GM12878 (cell line): ENCODE data around the gene TNFAIP1. TPM values are rescaled to one million over a fixed set of nuclear protein-coding genes. Genes with fewer than 3 reads are reported as not detected.

Source experiments
- ATAC-seq: fragments of 200-7000 bp; cut with Tn5 transposase; 3 replicates; pipeline ENCODE4 v1.9.1; 2020; ENCODE audit warnings: mild to moderate bottlenecking, moderate library complexity
- BruUV-seq: library from RNA; stranded (reverse); fragments of 400-500 nt; replicated peaks from 2 replicates; lab custom pipeline; 2021; lab: Mats Ljungman, UMichigan
- CTCF ChIA-PET: fragments of 300-600 bp; sonication (Branson Sonifier 250); formaldehyde crosslinking; extraction: SDS; loops from one replicate; lab custom pipeline; 2021; ENCODE audit warnings: inconsistent platforms; lab: Yijun Ruan, JAX
- POLR2A ChIA-PET: fragments of 350-600 bp; formaldehyde crosslinking; extraction: SDS; loops from one replicate; lab custom pipeline; 2021; ENCODE audit warnings: inconsistent platforms; lab: Charles Lee
- RAD21 ChIA-PET: fragments of 300-600 bp; sonication (Branson Sonifier 250); formaldehyde crosslinking; loops from one replicate; lab custom pipeline; 2023; ENCODE audit warnings: antibody characterized with exemption; ENCODE audit not compliant: unreplicated experiment; lab: Charles Lee
- SMC1A ChIA-PET: fragments of 300-600 bp; sonication (Branson Sonifier 250); formaldehyde crosslinking; loops from one replicate; lab custom pipeline; 2023; ENCODE audit not compliant: unreplicated experiment, uncharacterized antibody; lab: Charles Lee
- DNase-seq: peaks from one replicate; pipeline ENCODE4 v3.0.0-alpha.2; 2011; ENCODE audit warnings: low read depth, low spot score
- FAIRE-seq: peaks from 3 replicates; lab custom pipeline; 2011; peaks lifted over from hg19 to GRCh38; lab: Jason Lieb, UNC
- H2AFZ ChIP-seq: 2 replicates; pipeline ENCODE4 v1.6.0; 2011; ENCODE audit warnings: low read depth, low read length, control low read depth; ENCODE audit not compliant: control insufficient read depth
- H3K27ac ChIP-seq: 2 replicates; pipeline ENCODE4 v1.5.1; 2011; ENCODE audit warnings: control low read depth; ENCODE audit not compliant: control insufficient read depth, insufficient read depth
- H3K27me3 ChIP-seq, 2 experiments: replicated peaks in 1 of 2; 2 replicates each; pipeline versions ENCODE4 v1.6.0 to v1.6.1; 2011; ENCODE audit warnings: low read length in 1 of 2; ENCODE audit not compliant: control insufficient read depth in 2 of 2, insufficient read depth in 2 of 2
- H3K36me3 ChIP-seq, 2 experiments: 2 replicates each; pipeline ENCODE4 v1.5.1; 2011; ENCODE audit warnings: low read length in 1 of 2; ENCODE audit not compliant: control insufficient read depth in 2 of 2, insufficient read depth in 2 of 2
- H3K4me1 ChIP-seq: 2 replicates; pipeline ENCODE4 v1.6.1; 2011; ENCODE audit warnings: mild to moderate bottlenecking, low read length, moderate library complexity, mixed read lengths; ENCODE audit not compliant: control insufficient read depth, insufficient read depth
- H3K4me2 ChIP-seq: 2 replicates; pipeline ENCODE4 v1.6.0; 2011; ENCODE audit warnings: control low read depth; ENCODE audit not compliant: control insufficient read depth, insufficient read depth
- H3K4me3 ChIP-seq: fragments of 200-600 bp; sonication (generic); 2 replicates; pipeline ENCODE4 v1.5.1; 2016
- H3K79me2 ChIP-seq: 2 replicates; pipeline ENCODE4 v1.6.0; 2011; ENCODE audit warnings: low read length; ENCODE audit not compliant: control insufficient read depth, insufficient read depth
- H3K9ac ChIP-seq: 2 replicates; pipeline ENCODE4 v1.8.0; 2011; ENCODE audit warnings: low read length, control low read depth, mixed read lengths; ENCODE audit not compliant: control insufficient read depth, insufficient read depth
- H3K9me3 ChIP-seq: replicated peaks from 3 replicates; pipeline ENCODE4 v1.5.1; 2011; ENCODE audit warnings: mild to moderate bottlenecking, low read length; ENCODE audit not compliant: control insufficient read depth, insufficient read depth
- H4K20me1 ChIP-seq: 2 replicates; pipeline ENCODE4 v1.6.0; 2011; ENCODE audit not compliant: control insufficient read depth, insufficient read depth
- CHD4 ChIP-seq: fragments of 200-600 bp; sonication (generic); IDR thresholded peaks from 2 replicates; pipeline ENCODE4 v1.6.1; 2016; ENCODE audit warnings: mild to moderate bottlenecking
- EED ChIP-seq: sonication (generic); IDR thresholded peaks from 2 replicates; pipeline ENCODE4 v1.6.1; 2016; ENCODE audit warnings: antibody characterized with exemption, low read depth
- NFXL1 ChIP-seq: fragments of 450-650 bp; IDR thresholded peaks from 2 replicates; pipeline ENCODE4 v1.6.1; 2017; ENCODE audit warnings: antibody characterized with exemption, mild to moderate bottlenecking, borderline replicate concordance
- RFX5 ChIP-seq: IDR thresholded peaks from 2 replicates; pipeline ENCODE4 v1.6.1; 2011; ENCODE audit warnings: low read depth, low read length, improper control_type of control experiment
- SP1 ChIP-seq: IDR thresholded peaks from one replicate; pipeline ENCODE4 v1.6.1; 2011; ENCODE audit warnings: low read depth, low read length
- TARDBP ChIP-seq: IDR thresholded peaks from 2 replicates; pipeline ENCODE4 v1.6.1; 2016; ENCODE audit warnings: borderline replicate concordance
- ZBTB40 ChIP-seq: fragments of 450-650 bp; IDR thresholded peaks from 2 replicates; pipeline ENCODE4 v1.6.1; 2016; ENCODE audit warnings: mild to moderate bottlenecking, moderate library complexity, borderline replicate concordance
- WGBS: methylation state at CpG from one replicate; pipeline ENCODE4 v1.1.6; 2016; ENCODE audit warnings: low lambda C conversion rate; ENCODE audit not compliant: insufficient replicate concordance, insufficient coverage; ENCODE audit errors: missing lambda C conversion rate; 5-methylcytosine and 5-hydroxymethylcytosine counted together
- in situ Hi-C: fragments of 300-500 bp; cut with MboI; formaldehyde crosslinking; loops from 9 replicates; pipeline ENCODE4 v1.14.3; 2018; ENCODE audit warnings: mixed read lengths
- intact Hi-C: fragments of 100-400 bp; cut with micrococcal nuclease; formaldehyde crosslinking; loops from one replicate; pipeline ENCODE4 v1.14.2; 2022; ENCODE audit not compliant: unreplicated experiment
- polyA plus RNA-seq, 11 experiments: library from polyadenylated mRNA; depleted of rRNA in 4 of 11; unstranded in 6 of 11; stranded (reverse) in 5 of 11; fragments of >200 nt; fragmentation: Nextera tagmentation in 4 of 11; fragmentation: Illumina TruSeq in 1 of 11; extraction: Ambion mirVana in 4 of 11; extraction: Trizol in 1 of 11; gene quantifications; 1 replicate in 1 of 11; 2 replicates in 10 of 11; pipeline versions ENCODE4 v1.2.1 to v1.2.3, GENCODE V29; 2011 to 2016; ENCODE audit warnings: inconsistent platforms in 2 of 11, missing spikeins in 2 of 11, low read depth in 1 of 11
- total RNA-seq, 4 experiments: library from RNA; depleted of rRNA in 3 of 4; stranded (reverse); fragments of >200 nt in 3 of 4; fragmentation: Illumina TruSeq in 1 of 4; extraction: Trizol in 1 of 4; gene quantifications; 2 replicates each; pipeline versions ENCODE4 v1.2.1 to v1.2.3, GENCODE V29; 2013 to 2021
- TF ChIP-seq, protein P1 (sequence below): fragments of 450-650 bp; IDR thresholded peaks from 2 replicates; pipeline ENCODE4 v1.6.1; 2017; ENCODE audit warnings: mild to moderate bottlenecking, moderate library complexity

TNFAIP1 gene
- total and polyA plus RNA-seq, 10 of the 15 experiments (the other 5 are each of a cell fraction or from before 2014, with no cell fraction given) = 1.8 to 16.9 (median 11.7) TPM

- intact Hi-C loops = no loop called here
- no peaks in the 10 kb centered on the region for H3K79me2 ChIP-seq
- no peaks in the 10 kb centered on the region for H3K9me3 ChIP-seq
- FAIRE-seq = no peak
- H3K27ac ChIP-seq = no peak overlapping the region
- no peak overlapping the region for H3K4me3 ChIP-seq
- no peak overlapping the region for H3K4me2 ChIP-seq
- H3K9ac ChIP-seq = no peak overlapping the region
- in situ Hi-C loops = no loop called here
- SMC1A ChIA-PET = no interaction called here
- no TSS peak for BruUV-seq
- H4K20me1 ChIP-seq = no peaks in the 10 kb centered on the region
- POLR2A ChIA-PET = no interaction called here
- CTCF ChIA-PET = interaction anchor here (1.4 kb wide), 1 partner anchor 53 kb away, joined by 5 read pairs; no protein-coding TSS in a partner anchor
- H3K4me1 ChIP-seq = no peaks in the 10 kb centered on the region
- no peak overlapping the region for H2AFZ ChIP-seq
- no peak for DNase-seq
- no peaks in the 10 kb centered on the region for H3K27me3 ChIP-seq
- H3K36me3 ChIP-seq = peaks cover 2 to 9% of the 10 kb centered on the region in 2 experiments; a peak in 3 of 4 replicates
- TF ChIP-seq CHD4 (no peak), RFX5 (no peak), ZBTB40 (no peak), TARDBP (no peak), NFXL1 (no peak), SP1 (no peak), EED (no peak)
- TF ChIP-seq, protein P1, sequence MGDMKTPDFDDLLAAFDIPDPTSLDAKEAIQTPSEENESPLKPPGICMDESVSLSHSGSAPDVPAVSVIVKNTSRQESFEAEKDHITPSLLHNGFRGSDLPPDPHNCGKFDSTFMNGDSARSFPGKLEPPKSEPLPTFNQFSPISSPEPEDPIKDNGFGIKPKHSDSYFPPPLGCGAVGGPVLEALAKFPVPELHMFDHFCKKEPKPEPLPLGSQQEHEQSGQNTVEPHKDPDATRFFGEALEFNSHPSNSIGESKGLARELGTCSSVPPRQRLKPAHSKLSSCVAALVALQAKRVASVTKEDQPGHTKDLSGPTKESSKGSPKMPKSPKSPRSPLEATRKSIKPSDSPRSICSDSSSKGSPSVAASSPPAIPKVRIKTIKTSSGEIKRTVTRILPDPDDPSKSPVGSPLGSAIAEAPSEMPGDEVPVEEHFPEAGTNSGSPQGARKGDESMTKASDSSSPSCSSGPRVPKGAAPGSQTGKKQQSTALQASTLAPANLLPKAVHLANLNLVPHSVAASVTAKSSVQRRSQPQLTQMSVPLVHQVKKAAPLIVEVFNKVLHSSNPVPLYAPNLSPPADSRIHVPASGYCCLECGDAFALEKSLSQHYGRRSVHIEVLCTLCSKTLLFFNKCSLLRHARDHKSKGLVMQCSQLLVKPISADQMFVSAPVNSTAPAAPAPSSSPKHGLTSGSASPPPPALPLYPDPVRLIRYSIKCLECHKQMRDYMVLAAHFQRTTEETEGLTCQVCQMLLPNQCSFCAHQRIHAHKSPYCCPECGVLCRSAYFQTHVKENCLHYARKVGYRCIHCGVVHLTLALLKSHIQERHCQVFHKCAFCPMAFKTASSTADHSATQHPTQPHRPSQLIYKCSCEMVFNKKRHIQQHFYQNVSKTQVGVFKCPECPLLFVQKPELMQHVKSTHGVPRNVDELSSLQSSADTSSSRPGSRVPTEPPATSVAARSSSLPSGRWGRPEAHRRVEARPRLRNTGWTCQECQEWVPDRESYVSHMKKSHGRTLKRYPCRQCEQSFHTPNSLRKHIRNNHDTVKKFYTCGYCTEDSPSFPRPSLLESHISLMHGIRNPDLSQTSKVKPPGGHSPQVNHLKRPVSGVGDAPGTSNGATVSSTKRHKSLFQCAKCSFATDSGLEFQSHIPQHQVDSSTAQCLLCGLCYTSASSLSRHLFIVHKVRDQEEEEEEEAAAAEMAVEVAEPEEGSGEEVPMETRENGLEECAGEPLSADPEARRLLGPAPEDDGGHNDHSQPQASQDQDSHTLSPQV = no peak
- RAD21 ChIA-PET = no interaction called here
- 93% methylated on average over 8 of the region's 8 CpGs for WGBS
- ATAC-seq = no peak
These were observed 28.5 kb downstream of the TNFAIP1 start for GRCh38 chr17:28363776-28364650.
